ENCODE data around the gene RBM17.
"Not testable (repeated sequence)": the region's sequence is repeated elsewhere in the genome, so short reads cannot be mapped to it uniquely, and the experiment has no call there.

The RBM17 gene

GRCh38 chr10:6163364-6164270 lies 74.8 kb downstream of the RBM17 start:
- in situ Hi-C loops (cut with HindIII; ENCODE audit: low sequenced_read_pairs) = no loop called here
- H3K4me3 ChIP-seq (ENCODE audit: low read depth, low read length) = peak overlapping the region; percentile 57
- peak; percentile 84 for DNase-seq (ENCODE audit: low read depth, low spot score)
- TF ChIP-seq, protein P1, sequence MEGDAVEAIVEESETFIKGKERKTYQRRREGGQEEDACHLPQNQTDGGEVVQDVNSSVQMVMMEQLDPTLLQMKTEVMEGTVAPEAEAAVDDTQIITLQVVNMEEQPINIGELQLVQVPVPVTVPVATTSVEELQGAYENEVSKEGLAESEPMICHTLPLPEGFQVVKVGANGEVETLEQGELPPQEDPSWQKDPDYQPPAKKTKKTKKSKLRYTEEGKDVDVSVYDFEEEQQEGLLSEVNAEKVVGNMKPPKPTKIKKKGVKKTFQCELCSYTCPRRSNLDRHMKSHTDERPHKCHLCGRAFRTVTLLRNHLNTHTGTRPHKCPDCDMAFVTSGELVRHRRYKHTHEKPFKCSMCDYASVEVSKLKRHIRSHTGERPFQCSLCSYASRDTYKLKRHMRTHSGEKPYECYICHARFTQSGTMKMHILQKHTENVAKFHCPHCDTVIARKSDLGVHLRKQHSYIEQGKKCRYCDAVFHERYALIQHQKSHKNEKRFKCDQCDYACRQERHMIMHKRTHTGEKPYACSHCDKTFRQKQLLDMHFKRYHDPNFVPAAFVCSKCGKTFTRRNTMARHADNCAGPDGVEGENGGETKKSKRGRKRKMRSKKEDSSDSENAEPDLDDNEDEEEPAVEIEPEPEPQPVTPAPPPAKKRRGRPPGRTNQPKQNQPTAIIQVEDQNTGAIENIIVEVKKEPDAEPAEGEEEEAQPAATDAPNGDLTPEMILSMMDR (IDR thresholded peaks at IDR 0.05; ENCODE audit: low read depth, low read length) = no peak

GRCh38 chr10:6164271-6165095 lies 75.6 kb downstream of the RBM17 start:
- in situ Hi-C loops (cut with HindIII; ENCODE audit: low sequenced_read_pairs) = no loop called here
- DNase-seq (ENCODE audit: low read depth, low spot score) = no peak
- H3K4me3 ChIP-seq (ENCODE audit: low read depth, low read length) = peak overlapping the region; percentile 57
- TF ChIP-seq, protein P1 (IDR thresholded peaks at IDR 0.05; ENCODE audit: low read depth, low read length) = no peak

- no peak for DNase-seq (ENCODE audit: low read depth, low spot score)
- TF ChIP-seq, protein P1 (IDR thresholded peaks at IDR 0.05; ENCODE audit: low read depth, low read length) = no peak
- in situ Hi-C loops (cut with HindIII; ENCODE audit: low sequenced_read_pairs) = no loop called here
- H3K4me3 ChIP-seq (ENCODE audit: low read depth, low read length) = no peak overlapping the region
These were observed 76.4 kb downstream of the RBM17 start for GRCh38 chr10:6165221-6165725.

GRCh38 chr10:6165933-6166332 lies 77.1 kb downstream of the RBM17 start:
- in situ Hi-C loops (cut with HindIII; ENCODE audit: low sequenced_read_pairs); H3K4me3 ChIP-seq (ENCODE audit: low read depth, low read length); DNase-seq (ENCODE audit: low read depth, low spot score): not testable (repeated sequence)
